Measurements from ENCODE around the gene KCMF1.
A peak's percentile ranks its signal among the peaks of the same experiment; 100 is the strongest.

Gene KCMF1

DNA sequence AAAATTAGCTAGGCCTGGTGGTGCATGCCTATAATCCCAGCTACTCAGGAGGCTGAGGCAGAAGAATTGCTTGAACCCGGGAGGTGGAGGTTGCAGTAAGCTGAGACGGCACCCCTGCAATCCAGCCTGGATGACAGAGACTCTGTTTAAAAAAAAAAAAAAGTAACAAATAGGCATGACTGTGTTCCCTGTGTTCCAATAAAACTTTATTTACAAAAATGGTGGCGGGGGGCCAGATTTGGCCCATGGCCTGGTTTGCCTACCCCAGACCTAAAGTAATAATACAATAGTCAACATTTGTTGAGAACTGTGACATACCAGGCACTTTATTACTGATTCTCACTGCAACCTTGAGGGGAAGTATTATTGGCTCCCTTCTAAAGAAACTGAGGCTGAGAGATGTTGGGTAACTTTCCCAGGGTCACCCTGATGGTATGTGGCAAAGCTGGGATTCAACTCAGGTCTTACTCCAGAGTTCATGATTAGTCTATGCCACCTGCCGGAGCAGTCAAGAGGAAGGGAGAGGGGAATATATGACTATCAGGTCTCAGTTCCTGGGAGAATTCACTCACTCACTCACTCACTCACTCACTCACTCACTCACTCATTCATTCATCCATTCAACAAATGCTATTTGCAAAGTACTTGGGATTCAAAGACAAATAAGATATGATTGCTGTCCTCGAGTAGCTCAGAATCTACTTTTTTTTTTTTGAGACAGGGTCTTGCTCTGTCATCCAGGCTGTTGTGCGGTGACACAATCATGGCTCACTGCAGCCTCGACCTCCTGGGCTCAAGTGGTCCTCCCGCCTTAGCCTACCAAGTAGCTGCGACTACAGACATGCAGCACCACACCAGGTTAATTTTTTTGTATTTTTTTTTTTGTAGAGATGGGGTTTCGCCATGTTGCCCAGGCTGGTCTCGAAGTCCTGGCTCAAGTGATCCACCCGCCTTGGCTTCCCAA lies 14.3 kb upstream of the KCMF1 start:
- no peak for DNase-seq

DNA sequence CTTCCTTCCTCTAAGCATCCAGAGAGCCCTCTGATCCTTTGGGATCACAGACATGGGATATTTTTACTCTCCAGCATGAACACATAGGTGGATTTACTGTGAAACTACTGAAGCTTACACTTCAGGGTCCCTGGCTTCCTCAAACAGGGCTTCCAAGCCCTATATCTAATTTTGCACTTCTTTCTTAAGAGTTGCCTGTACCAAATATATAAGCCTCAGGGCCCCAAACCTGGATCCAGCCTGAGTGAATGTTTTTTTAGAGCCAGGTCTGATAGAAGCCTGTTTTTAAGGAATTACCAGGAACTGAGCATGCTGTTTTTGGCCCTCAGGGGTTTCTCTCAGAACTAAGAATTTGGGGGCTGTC lies 13.2 kb upstream of the KCMF1 start:
- no peak for DNase-seq

DNA sequence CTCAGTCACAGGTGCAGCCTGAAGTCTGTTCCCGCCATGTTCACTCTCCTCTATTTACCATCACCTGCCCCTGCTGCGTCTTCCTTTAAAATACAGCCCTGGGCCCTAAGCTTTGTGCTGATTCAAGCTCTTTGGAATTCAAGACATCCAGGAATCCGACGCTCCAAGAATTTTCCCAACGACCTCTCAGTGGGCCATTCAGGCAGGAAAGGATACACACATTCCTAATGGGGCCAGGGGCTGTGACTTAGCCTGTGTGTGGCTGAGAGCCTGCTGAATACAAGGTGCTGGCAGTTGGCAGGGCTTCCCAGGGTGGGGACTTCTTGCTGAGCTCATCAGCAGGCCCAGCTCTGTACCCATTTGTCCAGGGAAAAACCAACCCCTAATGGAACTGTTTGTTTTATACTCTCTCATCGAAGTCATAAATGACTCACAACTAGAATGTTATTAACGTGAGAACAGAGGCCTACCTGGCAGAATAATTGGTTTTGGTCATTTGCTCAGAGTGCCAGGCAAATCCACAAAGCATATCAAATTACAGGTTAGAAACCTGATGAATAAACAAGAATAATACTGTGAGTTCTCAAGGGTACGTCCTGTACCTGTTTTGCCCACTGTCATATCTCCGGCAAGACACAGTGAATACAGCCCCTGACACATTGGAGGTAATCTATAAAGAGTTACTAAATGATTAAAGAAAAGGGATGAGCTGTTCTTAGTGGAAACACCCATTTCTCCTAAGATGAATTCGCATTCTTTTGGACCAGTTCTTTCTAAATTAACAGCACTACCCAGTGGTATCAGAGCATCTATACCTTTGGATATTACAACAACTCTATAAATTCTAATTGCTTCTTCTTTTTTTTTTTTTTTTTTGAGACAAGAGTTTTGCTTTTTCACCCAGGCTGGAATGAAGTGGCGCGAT lies 12.6 kb upstream of the KCMF1 start:
- DNase-seq: peak; percentile 90

DNA sequence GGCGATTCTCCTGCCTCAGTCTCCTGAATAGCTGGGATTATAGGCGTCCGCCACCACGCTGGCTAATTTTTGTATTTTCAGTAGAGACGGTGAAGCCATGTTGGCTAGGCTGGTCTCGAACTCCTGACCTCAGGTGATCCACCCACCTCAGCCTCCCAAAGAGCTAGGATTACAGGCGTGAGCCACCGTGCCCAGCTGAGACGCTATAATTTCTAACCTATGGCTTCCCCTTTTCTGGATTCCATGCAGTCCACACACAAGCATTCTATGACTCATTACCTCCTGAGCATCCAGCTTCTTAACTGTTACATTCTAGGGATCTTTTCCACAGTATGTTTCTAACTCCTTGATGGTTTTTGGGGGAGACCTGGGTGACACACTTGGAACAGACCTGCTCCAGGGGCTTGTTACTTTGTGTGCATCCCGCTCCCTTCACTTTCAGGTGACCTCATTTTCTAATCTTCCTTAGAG lies 11.8 kb upstream of the KCMF1 start:
- no peak for DNase-seq

DNA sequence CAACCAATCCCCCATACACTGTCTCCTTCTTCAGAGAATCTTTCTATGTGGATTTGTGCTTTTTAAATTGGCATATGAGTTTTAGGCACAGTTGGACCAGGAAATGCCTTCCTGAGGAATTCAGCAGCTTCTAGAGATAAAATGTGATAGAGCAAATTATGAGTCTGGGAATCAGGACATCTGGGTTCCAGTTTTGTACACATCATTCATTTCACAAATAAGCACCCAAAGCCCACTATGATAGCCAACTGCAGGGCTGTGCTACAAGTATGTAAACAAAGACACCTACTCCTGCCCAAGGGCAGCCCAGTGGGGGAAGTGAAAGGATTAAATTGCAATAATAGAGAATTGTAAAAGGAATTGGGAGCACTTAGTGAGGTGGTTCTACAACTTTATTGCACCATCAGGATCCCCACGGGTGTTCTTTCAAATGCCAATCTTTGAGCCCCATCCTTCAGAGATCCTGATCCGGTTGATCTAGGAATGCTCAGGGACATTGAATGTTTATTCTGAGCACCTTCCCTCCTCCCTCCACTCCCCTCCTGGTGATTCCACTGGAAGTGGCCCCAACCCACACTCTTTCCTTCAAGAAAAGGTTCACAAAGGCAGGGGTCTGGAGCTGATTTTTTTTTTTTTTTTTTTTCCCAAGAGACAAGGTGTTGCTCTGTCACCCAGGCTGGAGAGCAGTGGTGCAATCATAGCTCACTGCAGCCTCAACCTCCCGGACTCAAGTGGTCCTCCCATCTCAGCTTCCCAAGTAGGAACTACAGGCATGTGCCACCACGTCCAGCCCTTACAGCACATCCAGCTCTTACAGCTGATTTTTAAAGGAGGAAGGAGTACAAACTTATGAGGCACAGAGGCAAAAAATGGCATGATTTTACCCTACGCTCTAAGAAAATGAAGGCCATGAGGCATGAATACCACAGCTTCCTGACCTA lies 11.1 kb upstream of the KCMF1 start:
- DNase-seq: no peak

DNA sequence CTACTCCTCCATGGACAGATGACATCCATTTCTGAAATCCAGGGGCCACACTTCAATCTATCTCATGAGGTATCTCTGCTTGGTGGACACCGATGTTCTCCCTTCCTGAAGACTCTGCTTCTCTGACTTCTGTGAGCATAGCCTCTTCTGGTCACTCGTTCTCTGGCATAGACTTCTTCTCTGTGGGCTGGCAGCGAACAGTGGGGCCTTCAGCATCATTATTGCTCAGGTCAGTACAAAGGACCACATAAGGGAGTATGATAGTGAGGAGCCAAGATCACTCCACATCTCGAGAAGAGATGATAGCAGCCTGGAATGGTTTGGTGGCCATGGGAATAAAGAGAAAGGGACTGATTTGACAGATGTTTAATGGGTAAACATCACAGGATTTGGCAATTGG lies 8.0 kb upstream of the KCMF1 start:
- DNase-seq: no peak

DNA sequence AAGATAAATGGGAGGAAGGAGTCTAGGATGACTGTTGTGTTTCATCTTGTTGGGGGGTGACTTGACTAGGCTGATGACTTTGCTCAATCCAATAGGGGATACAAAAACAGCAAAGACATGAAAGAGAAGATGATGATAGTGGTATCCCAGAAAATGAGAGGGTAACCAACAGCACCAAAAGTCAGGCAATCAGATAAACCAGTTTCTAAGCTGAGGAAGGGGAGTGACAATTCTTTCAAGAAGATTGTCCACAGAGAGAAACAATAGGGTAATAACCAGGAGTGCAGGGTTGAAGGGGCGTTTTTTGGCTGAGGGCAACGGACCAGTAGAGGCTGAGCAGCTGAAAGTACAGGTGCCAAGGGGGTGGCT lies 7.7 kb upstream of the KCMF1 start:
- no peak for DNase-seq

DNA sequence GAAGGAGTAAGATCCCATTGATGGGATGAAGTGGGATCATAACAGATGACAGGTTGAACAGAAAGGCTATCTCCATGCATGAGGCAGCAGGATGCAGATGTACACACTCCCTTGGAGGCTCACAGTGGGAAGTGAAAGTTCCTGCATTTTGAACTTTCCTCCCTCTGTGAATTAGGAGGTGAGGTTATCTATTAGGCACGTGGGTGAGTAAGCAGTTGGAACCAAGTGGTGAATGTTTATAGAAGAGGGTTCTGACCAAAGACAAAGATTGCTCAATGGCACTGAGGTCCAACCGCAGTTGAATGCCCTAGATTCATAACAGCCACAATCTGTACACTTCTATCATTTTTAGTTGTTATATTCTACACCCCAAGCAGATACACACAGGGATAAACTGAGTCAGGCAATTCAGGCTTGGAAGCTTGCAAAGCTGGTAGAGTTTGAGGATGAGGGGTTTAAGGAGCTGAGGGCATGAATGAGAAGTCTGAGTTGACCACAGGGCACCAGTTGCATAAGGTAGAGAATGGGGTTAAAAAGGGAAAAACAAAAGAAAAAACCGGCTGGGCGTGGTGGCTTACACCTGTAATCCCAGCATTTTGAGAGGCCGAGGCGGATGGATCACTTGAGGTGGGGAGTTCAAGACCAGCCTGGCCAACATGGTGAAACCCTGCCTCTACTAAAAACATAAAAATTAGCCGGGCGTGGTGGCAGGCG lies 7.1 kb upstream of the KCMF1 start:
- no peak for DNase-seq

DNA sequence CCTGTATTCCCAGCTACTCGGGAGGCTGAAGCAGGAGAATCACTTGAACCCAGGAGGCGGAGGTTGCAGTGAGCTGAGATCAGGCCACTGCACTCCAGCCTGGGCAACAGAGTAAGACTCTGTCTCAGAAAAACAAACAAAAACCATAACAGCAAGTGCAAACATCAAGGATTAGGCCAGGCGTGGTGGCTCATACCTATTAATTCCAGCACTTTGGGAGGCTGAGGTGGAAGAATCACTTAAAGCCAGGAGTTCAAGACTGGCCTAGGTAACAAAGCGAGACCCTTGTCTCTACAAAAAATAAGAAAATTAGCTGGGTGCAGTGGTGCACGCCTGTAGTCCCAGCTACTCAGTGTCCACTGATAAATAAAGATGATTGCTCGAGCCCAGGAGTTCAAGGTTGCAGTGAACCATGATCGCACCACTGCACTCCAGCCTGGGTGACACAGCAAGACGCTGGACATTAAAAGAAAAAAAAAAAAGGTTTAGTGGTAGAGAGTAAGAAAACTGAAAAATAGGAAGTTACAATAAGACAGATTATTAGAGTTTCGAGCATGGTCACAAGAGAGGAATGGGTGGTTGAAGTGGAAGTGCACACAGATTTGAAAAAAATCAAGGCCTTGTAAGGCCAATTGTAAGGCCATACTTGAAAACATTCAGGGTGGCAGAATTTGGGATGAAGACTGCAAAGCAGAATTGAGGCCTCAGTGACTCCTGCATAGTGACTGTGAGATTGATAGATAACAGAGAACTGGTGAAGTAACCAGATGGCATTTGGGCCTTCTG lies 6.4 kb upstream of the KCMF1 start:
- DNase-seq: no peak

DNA sequence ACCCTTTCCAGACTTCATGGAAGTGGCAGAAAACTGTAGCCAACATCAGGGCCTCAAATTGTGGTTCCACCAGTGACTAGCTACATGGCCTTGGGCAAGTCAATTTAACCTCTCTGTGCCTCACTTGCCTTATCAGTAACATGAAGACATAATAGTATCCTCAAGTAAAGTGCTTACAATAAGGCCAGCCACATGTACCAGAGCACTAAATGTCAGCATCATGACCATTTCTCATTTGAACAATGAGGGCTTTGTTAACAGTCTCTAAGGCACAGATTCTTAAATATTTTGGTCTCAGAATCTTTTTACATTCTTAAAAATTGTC lies 5.8 kb upstream of the KCMF1 start:
- no peak for DNase-seq

DNA sequence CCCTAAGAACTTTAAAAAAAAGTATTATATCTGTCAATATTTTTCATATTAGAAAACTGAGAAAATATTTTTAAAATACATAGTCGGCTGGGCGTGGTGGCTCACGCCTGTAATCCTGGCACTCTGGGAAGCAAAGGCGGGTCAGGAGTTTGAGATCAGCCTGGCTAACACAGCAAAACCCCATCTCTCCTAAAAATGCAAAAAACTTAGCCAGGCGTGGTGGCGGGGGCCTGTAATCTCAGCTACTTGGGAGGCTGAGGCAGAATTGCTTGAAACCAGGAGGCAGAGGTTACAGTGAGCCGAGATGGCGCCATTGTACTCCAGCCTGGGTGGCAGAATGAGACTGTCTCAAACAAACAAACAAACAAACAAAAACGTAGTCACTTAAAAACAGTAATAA lies 5.1 kb upstream of the KCMF1 start:
- no peak for DNase-seq

DNA sequence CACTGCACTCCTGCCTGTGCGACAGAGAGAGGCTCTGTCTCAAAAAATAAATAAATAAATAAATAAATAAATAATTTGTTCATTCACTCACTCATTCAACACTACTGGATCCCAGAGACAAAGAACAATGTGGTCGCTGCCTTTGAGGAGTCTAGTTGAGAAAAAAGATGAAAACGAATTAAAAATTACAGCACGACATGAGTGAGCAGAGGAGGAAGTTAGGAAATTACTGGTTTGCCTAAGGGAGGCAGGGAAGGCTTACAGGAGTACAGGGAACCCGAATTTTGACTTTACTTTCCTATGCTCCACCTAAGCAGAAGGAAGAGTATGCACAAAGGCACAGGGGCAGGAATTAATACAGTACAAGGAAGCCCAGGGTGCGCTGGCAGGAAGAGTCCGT lies 4.2 kb upstream of the KCMF1 start:
- no peak for DNase-seq

DNA sequence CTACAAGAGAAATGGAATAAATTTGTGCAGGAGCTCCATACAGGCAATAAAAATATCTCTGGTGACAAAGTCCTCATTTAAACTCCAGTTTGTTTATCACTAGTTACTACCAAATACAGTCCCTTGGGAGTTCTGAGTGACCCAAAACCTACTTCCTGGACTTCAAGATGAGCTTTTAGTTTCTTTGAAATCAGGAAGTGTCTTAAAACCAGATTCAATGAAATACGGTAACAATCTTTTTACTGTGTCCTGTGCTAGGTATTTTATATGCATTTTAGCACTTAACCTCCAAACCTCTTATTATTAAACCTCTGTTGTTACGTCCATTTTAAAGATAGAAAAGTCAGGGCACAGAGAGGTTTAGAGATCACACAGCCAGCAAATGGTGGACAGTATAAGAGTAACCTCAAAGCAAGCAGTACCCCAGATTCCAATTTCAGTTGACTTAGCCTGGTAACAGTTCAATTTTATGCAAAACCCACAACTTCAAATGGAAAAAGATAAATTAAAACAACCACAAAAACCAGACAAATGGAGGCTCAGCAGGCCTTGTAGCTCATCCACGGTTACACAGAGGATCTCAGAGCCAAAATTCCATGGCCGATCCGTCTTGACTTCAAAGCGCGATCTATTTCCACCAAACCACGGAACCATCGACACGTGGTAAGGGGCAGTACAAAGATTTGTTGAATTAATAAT lies 1.3 kb upstream of the KCMF1 start:
- no peak for DNase-seq

DNA sequence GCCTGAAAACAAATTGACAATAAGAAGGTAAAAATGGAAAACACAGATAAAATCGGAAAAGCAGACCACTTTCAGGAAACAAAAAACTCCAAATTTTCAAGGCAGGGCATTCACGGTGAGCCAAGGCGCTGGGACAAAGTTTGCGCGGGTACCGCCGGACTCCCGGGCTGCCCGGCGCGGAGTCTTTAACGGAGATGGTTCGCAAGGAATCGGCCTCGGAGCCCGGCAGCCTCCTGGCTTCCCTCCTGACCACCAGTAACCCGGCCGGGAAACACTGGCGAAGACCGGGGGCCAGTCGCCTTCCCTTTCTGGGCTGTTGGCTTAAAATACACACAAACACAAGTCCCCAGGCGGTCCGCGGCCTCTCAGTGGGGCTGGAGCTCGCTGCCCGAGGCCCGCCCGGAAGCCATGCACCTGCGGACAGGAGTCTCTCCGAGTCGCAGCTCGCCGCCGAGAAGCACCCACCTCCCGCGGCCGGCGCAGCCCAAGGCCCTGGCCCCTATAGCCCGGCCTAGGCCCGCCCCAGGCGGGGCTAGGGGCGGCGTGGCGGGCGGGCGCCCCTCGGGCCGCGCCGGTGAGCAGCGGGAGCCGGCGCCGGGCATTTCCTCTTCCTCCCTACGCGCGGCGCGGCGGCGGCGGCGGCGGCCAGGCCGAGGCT lies 622 bp upstream of the KCMF1 start:
- no peak for DNase-seq

DNA sequence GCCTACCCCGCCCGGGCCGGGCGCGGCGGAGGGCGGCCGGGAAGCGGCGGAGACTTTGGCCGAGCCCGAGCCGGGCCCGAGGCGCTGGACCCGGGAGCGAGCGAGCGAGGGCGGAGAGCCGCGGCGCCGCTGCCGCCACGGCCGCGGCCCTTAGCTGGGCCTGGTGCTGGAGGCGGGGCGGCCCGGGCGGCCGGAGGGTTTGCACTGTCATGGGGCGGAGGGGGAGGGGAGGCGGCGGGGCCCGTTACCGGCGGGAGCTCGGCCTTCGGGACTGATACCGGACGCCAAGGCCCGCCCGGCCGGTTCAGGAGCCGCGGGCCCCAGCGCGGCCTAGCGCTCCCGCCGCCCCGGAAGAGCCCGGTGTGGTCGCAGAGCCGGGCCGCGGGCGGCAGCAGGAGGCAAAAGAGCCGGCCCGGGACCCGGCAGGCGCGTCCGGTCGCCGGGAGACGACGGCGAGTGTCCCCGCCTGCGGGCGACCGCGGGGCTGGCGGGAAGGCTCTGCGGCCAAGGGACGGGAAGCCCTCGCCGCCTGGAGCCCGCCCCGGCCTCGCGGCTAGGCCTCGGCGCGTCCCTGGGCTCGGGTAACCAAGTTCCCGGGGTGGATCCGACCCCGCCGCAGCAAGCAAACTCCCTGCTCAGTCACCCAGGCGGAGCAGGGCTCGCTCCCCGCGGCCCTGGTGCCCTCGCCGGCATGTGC lies 697 bp downstream of the KCMF1 start:
- DNase-seq: no peak

DNA sequence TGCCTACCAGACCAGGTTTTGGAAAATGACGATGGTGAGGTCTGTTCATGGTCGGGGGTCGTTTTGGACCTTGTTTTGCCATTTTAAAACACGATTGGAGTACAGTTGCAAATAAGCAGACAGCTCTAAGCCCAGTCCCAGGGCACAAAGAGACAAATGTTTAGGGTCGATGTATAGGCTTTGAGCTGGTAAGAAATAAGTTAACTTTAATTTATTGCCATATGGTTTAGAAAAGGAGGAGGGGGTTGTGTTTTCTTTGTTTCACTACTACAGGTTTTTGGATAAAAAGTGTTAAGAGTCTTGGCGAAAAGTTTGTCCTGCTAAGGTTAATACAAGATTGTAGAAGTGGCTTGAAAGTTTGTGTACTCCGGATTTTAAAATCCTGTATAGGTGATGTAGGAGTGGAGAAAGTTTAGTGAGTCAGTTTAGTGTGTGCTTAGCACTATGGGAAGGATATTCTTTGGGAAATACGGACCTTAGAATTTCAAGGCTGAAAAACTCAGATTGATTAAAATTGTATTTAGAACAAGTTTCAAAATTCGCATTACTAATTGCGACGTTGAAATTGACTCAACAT lies 1.3 kb downstream of the KCMF1 start:
- no peak for DNase-seq

DNA sequence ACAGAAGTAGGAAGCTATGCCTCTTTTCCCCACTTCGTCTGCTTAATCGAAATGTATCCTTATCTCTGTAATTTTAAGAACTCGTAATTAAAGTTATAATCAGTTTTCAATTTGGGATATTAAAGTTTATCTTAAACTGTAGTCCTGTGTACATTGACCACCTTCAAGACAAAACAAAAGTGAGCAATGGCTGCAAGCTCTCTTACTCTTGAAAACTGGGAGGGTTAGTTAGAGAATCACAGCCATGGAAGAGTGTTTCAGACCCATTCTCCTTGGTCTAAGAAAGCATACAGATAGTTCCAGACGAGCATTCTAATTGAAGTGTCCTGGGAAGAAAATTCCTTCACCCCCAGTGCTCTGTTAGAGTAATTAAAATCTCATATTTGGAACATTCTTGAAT lies 2.0 kb downstream of the KCMF1 start:
- DNase-seq: no peak

DNA sequence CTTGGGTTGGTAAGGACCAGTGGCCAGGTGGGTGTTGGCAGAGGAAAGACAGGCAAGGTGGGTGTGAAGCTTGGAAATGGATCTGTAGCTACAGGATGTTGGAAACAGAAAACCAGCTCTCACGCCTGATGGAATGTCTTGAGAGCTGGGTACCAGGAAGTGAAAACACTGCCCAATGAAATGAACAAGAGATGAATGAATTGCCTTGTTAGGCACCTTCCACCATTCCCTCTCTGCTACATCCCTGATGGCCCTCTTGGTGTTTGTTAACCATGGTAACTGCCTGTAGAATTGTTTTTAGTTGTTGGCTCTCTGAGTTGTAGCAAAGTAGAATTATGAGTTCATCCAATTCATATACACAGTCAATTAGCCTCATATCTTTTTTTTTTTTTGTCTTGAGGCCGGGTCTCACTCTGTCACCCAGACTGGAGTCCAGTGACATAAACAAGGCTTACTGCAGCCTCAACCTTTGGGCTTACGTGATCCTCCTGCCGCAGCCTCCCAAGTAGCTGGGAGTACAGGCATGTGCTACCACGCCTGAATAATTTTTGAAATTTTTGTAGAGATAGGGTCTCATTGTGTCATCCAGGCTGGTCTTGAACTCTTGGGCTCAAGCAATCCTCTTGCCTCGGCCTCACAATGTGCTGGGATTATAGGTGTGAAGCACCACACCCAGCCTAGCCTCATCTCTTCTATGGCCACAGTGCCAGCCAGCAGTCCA lies 9.5 kb downstream of the KCMF1 start:
- no peak for DNase-seq
